ENCODE results near the gene RARRES2.

RARRES2 gene

DNA sequence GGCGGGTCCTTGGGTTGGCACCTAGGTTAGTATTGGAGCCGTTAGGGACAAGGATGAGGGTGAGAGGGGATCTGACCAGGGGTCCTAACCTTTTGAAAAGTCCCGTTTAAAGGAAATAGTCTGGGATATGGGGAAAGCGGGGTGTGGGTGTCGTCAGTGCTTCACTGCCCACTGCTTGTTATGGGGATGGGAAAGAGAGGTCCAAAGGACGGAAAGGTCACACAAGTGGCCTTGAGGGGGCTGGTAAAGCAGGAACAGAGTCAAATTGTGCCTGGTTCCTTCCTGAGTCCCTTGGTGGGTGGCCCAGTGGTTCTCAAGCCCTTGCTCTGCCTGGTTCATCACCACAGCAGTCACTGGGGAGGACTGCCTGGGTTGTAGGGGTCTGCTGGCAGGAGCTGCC lies 35.1 kb upstream of the RARRES2 start:
- DNase-seq (ENCODE audit: low read depth) = no peak
- H3K4me3 ChIP-seq (ENCODE audit: low read depth, low read length) = no peak overlapping the region
- TF ChIP-seq, protein P1, sequence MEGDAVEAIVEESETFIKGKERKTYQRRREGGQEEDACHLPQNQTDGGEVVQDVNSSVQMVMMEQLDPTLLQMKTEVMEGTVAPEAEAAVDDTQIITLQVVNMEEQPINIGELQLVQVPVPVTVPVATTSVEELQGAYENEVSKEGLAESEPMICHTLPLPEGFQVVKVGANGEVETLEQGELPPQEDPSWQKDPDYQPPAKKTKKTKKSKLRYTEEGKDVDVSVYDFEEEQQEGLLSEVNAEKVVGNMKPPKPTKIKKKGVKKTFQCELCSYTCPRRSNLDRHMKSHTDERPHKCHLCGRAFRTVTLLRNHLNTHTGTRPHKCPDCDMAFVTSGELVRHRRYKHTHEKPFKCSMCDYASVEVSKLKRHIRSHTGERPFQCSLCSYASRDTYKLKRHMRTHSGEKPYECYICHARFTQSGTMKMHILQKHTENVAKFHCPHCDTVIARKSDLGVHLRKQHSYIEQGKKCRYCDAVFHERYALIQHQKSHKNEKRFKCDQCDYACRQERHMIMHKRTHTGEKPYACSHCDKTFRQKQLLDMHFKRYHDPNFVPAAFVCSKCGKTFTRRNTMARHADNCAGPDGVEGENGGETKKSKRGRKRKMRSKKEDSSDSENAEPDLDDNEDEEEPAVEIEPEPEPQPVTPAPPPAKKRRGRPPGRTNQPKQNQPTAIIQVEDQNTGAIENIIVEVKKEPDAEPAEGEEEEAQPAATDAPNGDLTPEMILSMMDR (IDR thresholded peaks at IDR 0.05; ENCODE audit: control insufficient read depth, extremely low read depth, insufficient read depth) = no peak

DNA sequence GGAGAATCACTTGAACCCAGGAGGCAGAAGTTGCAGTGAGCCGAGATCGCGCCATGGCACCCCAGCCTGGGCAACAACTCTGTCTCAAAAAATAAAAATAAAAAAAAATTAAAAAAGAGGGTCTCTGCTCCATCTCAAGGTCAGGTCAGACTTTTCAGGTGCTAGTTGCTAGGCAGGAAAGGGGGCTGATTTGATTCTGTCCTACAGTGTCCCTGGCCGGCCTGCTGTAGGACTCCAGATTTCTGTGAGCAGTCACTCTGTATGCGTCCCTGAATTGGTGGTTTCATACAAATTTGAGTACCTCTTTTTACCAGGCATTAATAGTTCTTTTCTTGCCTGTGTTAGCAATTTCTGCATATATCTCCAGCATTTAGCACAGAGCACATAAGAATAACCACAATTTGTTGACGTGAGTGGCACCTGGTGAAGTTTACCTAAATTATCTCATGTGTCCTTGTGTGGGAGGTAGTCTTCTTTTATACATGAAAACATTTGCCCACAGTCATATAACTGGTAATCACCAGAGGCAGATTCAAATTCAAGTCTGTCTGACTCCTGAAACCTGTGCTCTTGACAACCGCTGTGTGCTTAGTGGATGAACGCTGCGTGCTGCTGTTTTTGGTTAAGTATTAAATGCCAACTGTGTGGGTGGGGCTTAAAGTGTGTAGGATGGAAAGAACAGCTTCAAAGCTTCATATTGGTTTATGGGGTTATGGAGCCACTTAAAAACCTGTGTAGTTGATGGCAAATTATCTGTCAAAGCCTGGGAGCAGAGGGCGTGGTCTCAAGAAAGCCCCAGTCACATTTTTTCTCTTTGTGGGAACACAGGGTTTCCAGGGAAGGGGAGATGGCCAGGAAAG lies 34.5 kb upstream of the RARRES2 start:
- TF ChIP-seq, protein P1 (IDR thresholded peaks at IDR 0.05; ENCODE audit: control insufficient read depth, extremely low read depth, insufficient read depth) = no peak
- no peak overlapping the region for H3K4me3 ChIP-seq (ENCODE audit: low read depth, low read length)
- DNase-seq (ENCODE audit: low read depth) = no peak

DNA sequence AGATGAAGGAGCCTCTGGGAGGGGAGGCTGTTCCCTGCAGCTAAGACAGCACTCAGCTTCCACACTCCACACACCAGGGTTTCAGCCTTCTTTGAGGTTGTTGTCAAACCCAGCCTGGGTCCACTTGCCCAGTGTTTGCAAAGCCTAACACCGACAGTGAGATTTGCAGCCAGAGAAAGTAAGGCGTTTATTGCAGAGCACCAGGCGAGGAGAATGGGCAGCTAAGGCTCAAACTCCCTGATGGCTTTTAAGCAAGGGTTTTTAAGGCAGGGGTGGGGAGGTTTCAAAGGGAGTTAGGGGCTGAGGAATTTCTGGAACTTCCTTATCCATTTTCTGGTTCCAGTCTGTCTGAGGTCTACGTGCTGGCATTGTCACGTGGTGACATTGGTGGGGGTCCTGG lies 33.0 kb upstream of the RARRES2 start:
- H3K4me3 ChIP-seq (ENCODE audit: low read depth, low read length) = no peak overlapping the region
- DNase-seq (ENCODE audit: low read depth) = no peak
- TF ChIP-seq, protein P1 (IDR thresholded peaks at IDR 0.05; ENCODE audit: control insufficient read depth, extremely low read depth, insufficient read depth) = no peak

DNA sequence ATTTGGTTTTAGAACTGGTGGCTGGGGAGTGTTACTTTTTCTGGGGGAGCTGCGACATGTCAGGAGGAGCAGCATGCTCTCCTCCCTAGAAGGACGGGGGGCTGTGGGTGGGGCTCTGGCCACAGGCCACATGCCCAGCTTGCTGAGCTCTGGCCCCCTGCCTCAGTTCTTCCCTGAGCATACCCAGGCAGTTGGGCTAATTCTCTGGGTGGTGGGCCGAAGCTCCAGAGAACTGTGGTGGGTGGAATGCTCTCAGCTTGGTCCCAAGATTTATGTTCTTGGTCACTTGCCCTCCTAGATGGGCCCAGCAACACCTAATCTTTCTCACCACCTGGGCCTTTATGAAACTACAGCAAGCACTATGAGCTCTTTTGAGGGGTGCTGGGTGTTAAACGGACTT lies 32.6 kb upstream of the RARRES2 start:
- no peak overlapping the region for H3K4me3 ChIP-seq (ENCODE audit: low read depth, low read length)
- TF ChIP-seq, protein P1 (IDR thresholded peaks at IDR 0.05; ENCODE audit: control insufficient read depth, extremely low read depth, insufficient read depth) = no peak
- DNase-seq (ENCODE audit: low read depth) = no peak

DNA sequence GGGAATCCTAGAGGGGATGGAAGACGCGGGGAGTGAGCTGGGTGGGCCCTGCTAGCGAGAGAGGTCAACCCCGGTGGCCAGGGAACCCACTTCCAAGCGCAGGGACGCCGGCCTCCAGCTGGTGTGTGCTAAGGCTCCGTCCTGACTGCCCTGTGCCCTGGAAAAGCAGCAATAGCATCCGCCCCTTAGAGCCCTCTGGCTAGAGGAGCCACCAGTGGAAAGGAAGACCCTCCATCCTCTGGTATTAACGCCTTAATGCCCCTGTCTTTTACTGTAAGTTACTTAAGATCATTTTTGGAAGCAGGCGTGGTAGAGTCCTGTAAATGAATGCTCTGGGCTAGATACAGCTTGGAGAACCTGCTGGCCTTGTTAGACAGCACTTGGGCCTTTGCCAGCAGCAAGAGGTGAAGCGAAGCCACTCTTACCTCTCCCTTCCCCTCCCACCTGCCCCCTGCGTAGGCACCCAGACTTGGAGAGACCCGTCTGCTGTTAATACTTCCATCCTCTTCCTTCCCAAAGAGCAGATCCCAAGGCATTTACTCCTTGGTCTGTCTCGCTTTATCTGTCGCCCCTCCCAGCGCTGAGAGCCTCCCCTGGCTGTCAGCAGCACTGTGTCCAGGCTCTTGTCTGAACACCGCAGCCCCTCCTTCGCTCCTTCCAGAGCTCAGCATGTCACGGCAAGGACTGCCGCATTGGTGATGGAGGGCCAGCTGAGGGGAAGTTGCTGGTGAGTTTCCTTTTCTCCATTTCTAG lies 31.8 kb upstream of the RARRES2 start:
- TF ChIP-seq, protein P1 (IDR thresholded peaks at IDR 0.05; ENCODE audit: control insufficient read depth, extremely low read depth, insufficient read depth) = no peak
- DNase-seq (ENCODE audit: low read depth) = no peak
- peak overlapping the region; percentile 21 for H3K4me3 ChIP-seq (ENCODE audit: low read depth, low read length)

DNA sequence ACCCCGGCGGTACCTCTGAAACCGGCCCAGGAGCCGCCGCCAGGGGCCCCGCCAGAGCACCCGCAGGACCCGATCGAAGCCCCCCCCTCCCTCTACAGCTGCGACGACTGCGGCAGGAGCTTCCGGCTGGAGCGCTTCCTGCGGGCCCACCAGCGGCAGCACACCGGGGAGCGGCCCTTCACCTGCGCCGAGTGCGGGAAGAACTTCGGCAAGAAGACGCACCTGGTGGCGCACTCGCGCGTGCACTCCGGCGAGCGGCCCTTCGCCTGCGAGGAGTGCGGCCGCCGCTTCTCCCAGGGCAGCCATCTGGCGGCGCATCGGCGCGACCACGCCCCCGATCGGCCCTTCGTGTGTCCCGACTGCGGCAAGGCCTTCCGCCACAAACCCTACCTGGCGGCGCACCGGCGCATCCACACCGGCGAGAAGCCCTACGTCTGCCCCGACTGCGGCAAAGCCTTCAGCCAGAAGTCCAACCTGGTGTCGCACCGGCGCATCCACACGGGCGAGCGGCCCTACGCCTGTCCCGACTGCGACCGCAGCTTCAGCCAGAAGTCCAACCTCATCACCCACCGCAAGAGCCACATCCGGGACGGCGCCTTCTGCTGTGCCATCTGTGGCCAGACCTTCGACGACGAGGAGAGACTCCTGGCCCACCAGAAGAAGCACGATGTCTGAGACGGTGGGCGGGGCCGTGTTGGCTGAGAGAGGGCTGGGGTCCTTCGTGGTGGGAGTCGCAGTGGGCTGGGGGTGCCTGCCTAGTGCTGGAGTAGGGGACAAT lies 31.0 kb upstream of the RARRES2 start:
- peak overlapping the region; percentile 21 for H3K4me3 ChIP-seq (ENCODE audit: low read depth, low read length)
- no peak for DNase-seq (ENCODE audit: low read depth)
- TF ChIP-seq, protein P1 (IDR thresholded peaks at IDR 0.05; ENCODE audit: control insufficient read depth, extremely low read depth, insufficient read depth) = no peak

Data from LNCaP clone FGC (cell line).